Naive thymus-derived CD4-positive, alpha-beta T cell (primary cell): Measurements from ENCODE around the gene HAPSTR1. TPM values are rescaled to one million over a fixed set of nuclear protein-coding genes. Genes with fewer than 3 reads are reported as not detected.

Experiments used
- ATAC-seq: fragments of 150-1000 bp; cut with Tn5 transposase; 2 replicates; pipeline ENCODE4 v1.10.0; 2021; ENCODE audit warnings: mild to moderate bottlenecking, moderate library complexity
- CTCF ChIA-PET: fragments of 350-600 bp; sonication (Branson Sonifier 250); formaldehyde crosslinking; loops from one replicate; lab custom pipeline; 2021; ENCODE audit warnings: antibody characterized with exemption; lab: Charles Lee
- POLR2A ChIA-PET: fragments of 350-600 bp; sonication (Branson Sonifier 250); formaldehyde crosslinking; loops from one replicate; lab custom pipeline; 2021; ENCODE audit warnings: antibody characterized with exemption, inconsistent platforms; lab: Charles Lee
- DNase-seq, 9 donors: peaks; one replicate each; pipeline versions ENCODE4 v3.0.0 to v3.0.0-alpha.2; 2020 to 2022; ENCODE audit warnings: mixed read lengths in 1 of 9
- H3K27ac ChIP-seq: one replicate; pipeline ENCODE4 v1.7.0; 2013; ENCODE audit warnings: mild to moderate bottlenecking, low read depth, low read length, moderate library complexity
- H3K27me3 ChIP-seq, 2 donors: one replicate each; pipeline ENCODE4 v1.7.0; 2013; ENCODE audit warnings: low read length in 2 of 2, mild to moderate bottlenecking in 2 of 2, moderate library complexity in 2 of 2; ENCODE audit not compliant: control insufficient read depth in 2 of 2, insufficient read depth in 2 of 2
- H3K36me3 ChIP-seq, 3 experiments: 1 replicate in 2 of 3; 2 replicates in 1 of 3; pipeline ENCODE4 v1.7.0; 2013; ENCODE audit warnings: low read length in 3 of 3, mild to moderate bottlenecking in 3 of 3, moderate library complexity in 1 of 3; ENCODE audit not compliant: insufficient read depth in 3 of 3, control insufficient read depth in 2 of 3
- H3K4me1 ChIP-seq, 2 donors: one replicate each; pipeline ENCODE4 v1.7.0; 2013; ENCODE audit warnings: low read length in 2 of 2, mild to moderate bottlenecking in 2 of 2, moderate library complexity in 1 of 2; ENCODE audit not compliant: control insufficient read depth in 2 of 2, insufficient read depth in 2 of 2
- H3K4me3 ChIP-seq: 2 replicates; pipeline ENCODE4 v1.7.0; 2013; ENCODE audit warnings: mild to moderate bottlenecking, low read length
- H3K9me3 ChIP-seq, 3 experiments: 1 replicate in 2 of 3; 2 replicates in 1 of 3; pipeline ENCODE4 v1.7.0; 2013; ENCODE audit warnings: low read length in 3 of 3; ENCODE audit not compliant: control insufficient read depth in 2 of 3
- H3K27ac Mint-ChIP-seq, 9 donors: one replicate each; pipeline ENCODE4 v1.8.0; 2020 to 2022; ENCODE audit warnings: mixed read lengths in 9 of 9, mild to moderate bottlenecking in 8 of 9, moderate library complexity in 5 of 9, inconsistent platforms in 2 of 9
- H3K27me3 Mint-ChIP-seq, 5 donors: one replicate each; pipeline ENCODE4 v1.8.0; 2021 to 2022; ENCODE audit warnings: mixed read lengths in 5 of 5, mild to moderate bottlenecking in 1 of 5
- H3K36me3 Mint-ChIP-seq, 5 donors: one replicate each; pipeline ENCODE4 v1.8.0; 2020 to 2022; ENCODE audit warnings: mixed read lengths in 5 of 5, mild to moderate bottlenecking in 3 of 5, inconsistent platforms in 1 of 5
- H3K4me1 Mint-ChIP-seq, 7 donors: one replicate each; pipeline ENCODE4 v1.8.0; 2020 to 2022; ENCODE audit warnings: mixed read lengths in 7 of 7, mild to moderate bottlenecking in 3 of 7, inconsistent platforms in 1 of 7
- H3K4me3 Mint-ChIP-seq, 10 donors: one replicate each; pipeline ENCODE4 v1.8.0; 2020 to 2022; ENCODE audit warnings: mild to moderate bottlenecking in 10 of 10, mixed read lengths in 10 of 10, moderate library complexity in 6 of 10, inconsistent platforms in 2 of 10
- H3K9me3 Mint-ChIP-seq, 11 donors: one replicate each; pipeline ENCODE4 v1.8.0; 2020 to 2022; ENCODE audit warnings: mixed read lengths in 11 of 11, mild to moderate bottlenecking in 4 of 11, inconsistent platforms in 1 of 11, moderate library complexity in 1 of 11
- intact Hi-C, 2 donors: fragments of 100-400 bp; cut with micrococcal nuclease; formaldehyde crosslinking; loops; one replicate each; pipeline ENCODE4 v1.15.1; 2023
- polyA plus RNA-seq, 2 donors: library from polyadenylated mRNA; unstranded; fragments of 300-500 nt; fragmentation: Illumina TruSeq; gene quantifications; one replicate each; pipeline ENCODE4 v1.2.3, GENCODE V29; 2021
- total RNA-seq, 6 experiments: library from RNA in 5 of 6; stranded (reverse) in 5 of 6; gene quantifications; 1 replicate in 5 of 6; 2 replicates in 1 of 6; pipeline ENCODE4 v1.2.3 and lab custom pipeline; 2021 to 2026

The HAPSTR1 gene
- total and polyA plus RNA-seq, 7 experiments from 2014 or later = 11.4 to 136 (median 83.6) TPM

- intact Hi-C loops = no loop called here
- Mint-ChIP-seq H3K36me3 (peaks cover 5 to 46% (median 40%) of the 10 kb centered on the region in 5 donors), H3K27ac (peak overlapping the region in 6 of 9 donors; percentile 37 to 89 (median 80)), H3K4me3 (peak overlapping the region in 9 of 10 donors; percentile 13 to 70 (median 61)), H3K27me3 (no peaks in the 10 kb centered on the region), H3K4me1 (peaks cover 65 to 100% (median 95%) of the 10 kb centered on the region in 7 donors), H3K9me3 (peaks cover 0 to 2% (median 0%) of the 10 kb centered on the region in 11 donors)
- peaks cover 0 to 38% (median 18%) of the 10 kb centered on the region in 3 experiments for H3K36me3 ChIP-seq
- H3K27ac ChIP-seq = peak overlapping the region; percentile 24
- H3K9me3 ChIP-seq = no peaks in the 10 kb centered on the region
- DNase-seq (no peak), ATAC-seq (peak; percentile 15)
- peaks cover 52 to 68% of the 10 kb centered on the region in 2 donors for H3K4me1 ChIP-seq
- ChIA-PET POLR2A (no interaction called here), CTCF (no interaction called here)
- no peak overlapping the region for H3K4me3 ChIP-seq
- no peaks in the 10 kb centered on the region for H3K27me3 ChIP-seq
Observed at GRCh38 chr16:9112166-9112843, 20.9 kb downstream of the HAPSTR1 start.

- POLR2A ChIA-PET = no interaction called here
Observed at GRCh38 chr16:9112844-9113186, 21.4 kb downstream of the HAPSTR1 start.

GRCh38 chr16:9113707-9114106 is 22.3 kb downstream of the HAPSTR1 start:
- Histone ChIP-seq H3K4me1 (peaks cover 40 to 56% of the 10 kb centered on the region in 2 donors), H3K27ac (no peak overlapping the region), H3K36me3 (peaks cover 0 to 31% (median 18%) of the 10 kb centered on the region in 3 experiments), H3K9me3 (no peaks in the 10 kb centered on the region), H3K27me3 (no peaks in the 10 kb centered on the region), H3K4me3 (no peak overlapping the region)
- Mint-ChIP-seq H3K4me1 (peaks cover 63 to 100% (median 93%) of the 10 kb centered on the region in 7 donors), H3K27me3 (no peaks in the 10 kb centered on the region), H3K4me3 (peak overlapping the region in 9 of 10 donors; percentile 3 to 70 (median 42)), H3K27ac (peak overlapping the region in 8 of 9 donors; percentile 46 to 89 (median 84)), H3K9me3 (peaks cover 0 to 2% (median 0%) of the 10 kb centered on the region in 11 donors), H3K36me3 (peaks cover 5 to 49% (median 39%) of the 10 kb centered on the region in 5 donors)
- no peak for ATAC-seq
- ChIA-PET CTCF (no interaction called here), POLR2A (interaction anchor here (0.9 kb wide), 1 partner anchor 14 kb away, joined by 3 read pairs; no protein-coding TSS in a partner anchor)
- intact Hi-C loops = no loop called here
- no peak for DNase-seq

More at GRCh38 chr16:9112844-9113186, 21.4 kb downstream of the HAPSTR1 start:
- intact Hi-C loops = no loop called here
- H3K4me1 Mint-ChIP-seq = peaks cover 63 to 100% (median 95%) of the 10 kb centered on the region in 7 donors
- Histone ChIP-seq H3K9me3 (no peaks in the 10 kb centered on the region), H3K27me3 (no peaks in the 10 kb centered on the region), H3K36me3 (peaks cover 0 to 38% (median 18%) of the 10 kb centered on the region in 3 experiments), H3K27ac (peak overlapping the region; percentile 24), H3K4me1 (peaks cover 47 to 62% of the 10 kb centered on the region in 2 donors), H3K4me3 (no peak overlapping the region)
- ATAC-seq (peak; percentile 32), DNase-seq (no peak)
- peak overlapping the region in 8 of 9 donors; percentile 37 to 89 (median 74) for H3K27ac Mint-ChIP-seq
- peaks cover 5 to 46% (median 41%) of the 10 kb centered on the region in 5 donors for H3K36me3 Mint-ChIP-seq
- peaks cover 0 to 2% (median 0%) of the 10 kb centered on the region in 11 donors for H3K9me3 Mint-ChIP-seq
- H3K27me3 Mint-ChIP-seq = no peaks in the 10 kb centered on the region
- CTCF ChIA-PET = no interaction called here
- H3K4me3 Mint-ChIP-seq = peak overlapping the region in 8 of 10 donors; percentile 13 to 70 (median 58)

GRCh38 chr16:9114112-9114511 is 22.7 kb downstream of the HAPSTR1 start:
- CTCF ChIA-PET = no interaction called here

GRCh38 chr16:9114842-9115241 is 23.4 kb downstream of the HAPSTR1 start:
- H3K27ac ChIP-seq = peak overlapping the region; percentile 15
- Mint-ChIP-seq H3K27me3 (no peaks in the 10 kb centered on the region), H3K4me1 (peaks cover 59 to 95% (median 90%) of the 10 kb centered on the region in 7 donors), H3K27ac (peak overlapping the region; percentile 14 to 87 (median 81)), H3K36me3 (peaks cover 5 to 49% (median 35%) of the 10 kb centered on the region in 5 donors), H3K4me3 (peak overlapping the region in 6 of 10 donors; percentile 1 to 66 (median 34)), H3K9me3 (peaks cover 0 to 2% (median 0%) of the 10 kb centered on the region in 11 donors)
- no peaks in the 10 kb centered on the region for H3K27me3 ChIP-seq
- DNase-seq (no peak), ATAC-seq (no peak)
- CTCF ChIA-PET = no interaction called here
- H3K9me3 ChIP-seq = no peaks in the 10 kb centered on the region
- peaks cover 28 to 44% of the 10 kb centered on the region in 2 donors for H3K4me1 ChIP-seq
- H3K4me3 ChIP-seq = no peak overlapping the region
- H3K36me3 ChIP-seq = peaks cover 0 to 29% (median 15%) of the 10 kb centered on the region in 3 experiments
- POLR2A ChIA-PET = no interaction called here
- intact Hi-C loops = no loop called here

More at GRCh38 chr16:9114112-9114511, 22.7 kb downstream of the HAPSTR1 start:
- H3K4me1 ChIP-seq = peaks cover 36 to 52% of the 10 kb centered on the region in 2 donors
- ATAC-seq (no peak), DNase-seq (no peak)
- H3K36me3 Mint-ChIP-seq = peaks cover 5 to 47% (median 35%) of the 10 kb centered on the region in 5 donors
- no peaks in the 10 kb centered on the region for H3K27me3 Mint-ChIP-seq
- peaks cover 0 to 2% (median 0%) of the 10 kb centered on the region in 11 donors for H3K9me3 Mint-ChIP-seq
- H3K4me3 Mint-ChIP-seq = peak overlapping the region in 9 of 10 donors; percentile 2 to 70 (median 39)
- H3K36me3 ChIP-seq = peaks cover 0 to 27% (median 18%) of the 10 kb centered on the region in 3 experiments
- H3K9me3 ChIP-seq = no peaks in the 10 kb centered on the region
- POLR2A ChIA-PET = interaction anchor here (0.9 kb wide), 1 partner anchor 15 kb away, joined by 3 read pairs; no protein-coding TSS in a partner anchor
- no peak overlapping the region for H3K4me3 ChIP-seq
- peak overlapping the region; percentile 19 to 89 (median 83) for H3K27ac Mint-ChIP-seq
- no peaks in the 10 kb centered on the region for H3K27me3 ChIP-seq
- H3K27ac ChIP-seq = no peak overlapping the region
- peaks cover 60 to 99% (median 93%) of the 10 kb centered on the region in 7 donors for H3K4me1 Mint-ChIP-seq
- intact Hi-C loops = no loop called here

- H3K36me3 ChIP-seq = peaks cover 0 to 30% (median 14%) of the 10 kb centered on the region in 3 experiments
- H3K36me3 Mint-ChIP-seq = peaks cover 5 to 53% (median 38%) of the 10 kb centered on the region in 5 donors
- no peaks in the 10 kb centered on the region for H3K9me3 ChIP-seq
- H3K4me1 ChIP-seq = peaks cover 24 to 41% of the 10 kb centered on the region in 2 donors
- CTCF ChIA-PET = no interaction called here
- no peak overlapping the region for H3K27ac ChIP-seq
- H3K27ac Mint-ChIP-seq = peak overlapping the region in 8 of 9 donors; percentile 14 to 85 (median 69)
- no peaks in the 10 kb centered on the region for H3K27me3 ChIP-seq
- no peak for ATAC-seq
- H3K4me3 ChIP-seq = no peak overlapping the region
- no peak for DNase-seq
- peaks cover 59 to 95% (median 90%) of the 10 kb centered on the region in 7 donors for H3K4me1 Mint-ChIP-seq
- POLR2A ChIA-PET = no interaction called here
- H3K9me3 Mint-ChIP-seq = peaks cover 0 to 4% (median 0%) of the 10 kb centered on the region in 11 donors
- H3K27me3 Mint-ChIP-seq = no peaks in the 10 kb centered on the region
- H3K4me3 Mint-ChIP-seq = peak overlapping the region in 3 of 10 donors; percentile 1 to 55 (median 20)
- intact Hi-C loops = no loop called here
Observed at GRCh38 chr16:9115277-9115676, 23.8 kb downstream of the HAPSTR1 start.
